Activated T-helper 2 cell treated with anti-CD3 and anti-CD28 coated beads, Interferon-gamma antibody, Interleukin-2, Interleukin-4, amounts not matched to agents 10 μg/mL and 5 μg/mL and 100 μg/mL, durations not matched to agents 14 hours and 24 hours and 36 hours (primary cell): Measurements from ENCODE around the gene ADGRV1. TPM values are rescaled to one million over a fixed set of nuclear protein-coding genes. Genes with fewer than 3 reads are reported as not detected.

ENCODE experiments used
- DNase-seq: peaks from one replicate; pipeline ENCODE4 v3.0.0; 2021; ENCODE audit warnings: low spot score
- H3K27ac Mint-ChIP-seq: one replicate; pipeline ENCODE4 v1.8.0; 2021; ENCODE audit warnings: mixed read lengths
- H3K27me3 Mint-ChIP-seq: one replicate; pipeline ENCODE4 v1.8.0; 2021; ENCODE audit warnings: low read depth, mixed read lengths
- H3K36me3 Mint-ChIP-seq: one replicate; pipeline ENCODE4 v1.8.0; 2021; ENCODE audit warnings: low read depth, mixed read lengths
- H3K4me1 Mint-ChIP-seq: one replicate; pipeline ENCODE4 v1.8.0; 2021; ENCODE audit warnings: low read depth, mixed read lengths
- H3K4me3 Mint-ChIP-seq: one replicate; pipeline ENCODE4 v1.8.0; 2021; ENCODE audit warnings: low read depth, mild to moderate bottlenecking, moderate library complexity, mixed read lengths
- H3K9me3 Mint-ChIP-seq: one replicate; pipeline ENCODE4 v1.8.0; 2021; ENCODE audit warnings: mixed read lengths
- intact Hi-C: fragments of 100-400 bp; cut with micrococcal nuclease; formaldehyde crosslinking; loops from one replicate; pipeline ENCODE4 v1.15.1; 2023
- total RNA-seq: library from RNA; stranded (reverse); gene quantifications from 2 replicates; pipeline ENCODE4 v1.2.3, GENCODE V29; 2022

The ADGRV1 gene
- total RNA-seq, 1 donor from 2014 or later = 12.4 TPM

GRCh38 chr5:91187032-91187431, 628.4 kb downstream of the ADGRV1 start:
- Mint-ChIP-seq H3K27ac (no peak overlapping the region), H3K27me3 (peaks cover 18% of the 10 kb centered on the region), H3K4me1 (peaks cover 24% of the 10 kb centered on the region), H3K4me3 (no peak overlapping the region), H3K36me3 (no peaks in the 10 kb centered on the region), H3K9me3 (no peaks in the 10 kb centered on the region)
- intact Hi-C loops = no loop called here
- DNase-seq = no peak

- peaks cover 16% of the 10 kb centered on the region for H3K4me1 Mint-ChIP-seq
- DNase-seq = no peak
- peaks cover 18% of the 10 kb centered on the region for H3K27me3 Mint-ChIP-seq
- intact Hi-C loops = no loop called here
- no peak overlapping the region for H3K27ac Mint-ChIP-seq
- H3K9me3 Mint-ChIP-seq = no peaks in the 10 kb centered on the region
- H3K36me3 Mint-ChIP-seq = no peaks in the 10 kb centered on the region
- no peak overlapping the region for H3K4me3 Mint-ChIP-seq
Observed at GRCh38 chr5:91188755-91189154, 630.2 kb downstream of the ADGRV1 start.

GRCh38 chr5:91189480-91190313, 631.1 kb downstream of the ADGRV1 start:
- no peak overlapping the region for H3K27ac Mint-ChIP-seq
- H3K36me3 Mint-ChIP-seq = no peaks in the 10 kb centered on the region
- no peaks in the 10 kb centered on the region for H3K9me3 Mint-ChIP-seq
- intact Hi-C loops = no loop called here
- H3K4me1 Mint-ChIP-seq = peaks cover 8% of the 10 kb centered on the region
- peaks cover 16% of the 10 kb centered on the region for H3K27me3 Mint-ChIP-seq
- no peak for DNase-seq
- no peak overlapping the region for H3K4me3 Mint-ChIP-seq

GRCh38 chr5:91190314-91190690, 631.7 kb downstream of the ADGRV1 start:
- Mint-ChIP-seq H3K36me3 (no peaks in the 10 kb centered on the region), H3K27ac (no peak overlapping the region), H3K4me3 (no peak overlapping the region), H3K4me1 (peaks cover 8% of the 10 kb centered on the region), H3K9me3 (no peaks in the 10 kb centered on the region), H3K27me3 (peaks cover 15% of the 10 kb centered on the region)
- intact Hi-C loops = no loop called here
- DNase-seq = no peak

GRCh38 chr5:91194824-91195381, 636.3 kb downstream of the ADGRV1 start:
- no peak overlapping the region for H3K4me3 Mint-ChIP-seq
- H3K4me1 Mint-ChIP-seq = peaks cover 3% of the 10 kb centered on the region
- no peak for DNase-seq
- intact Hi-C loops = no loop called here
- H3K27ac Mint-ChIP-seq = no peak overlapping the region
- peaks cover 26% of the 10 kb centered on the region for H3K27me3 Mint-ChIP-seq
- H3K36me3 Mint-ChIP-seq = no peaks in the 10 kb centered on the region
- H3K9me3 Mint-ChIP-seq = no peaks in the 10 kb centered on the region

- Mint-ChIP-seq H3K36me3 (no peaks in the 10 kb centered on the region), H3K27ac (no peak overlapping the region), H3K4me3 (no peak overlapping the region), H3K27me3 (peaks cover 32% of the 10 kb centered on the region), H3K4me1 (no peaks in the 10 kb centered on the region), H3K9me3 (no peaks in the 10 kb centered on the region)
- intact Hi-C loops = no loop called here
- DNase-seq = no peak
Observed at GRCh38 chr5:91200692-91201091, 642.1 kb downstream of the ADGRV1 start.

- peaks cover 6% of the 10 kb centered on the region for H3K27me3 Mint-ChIP-seq
- H3K36me3 Mint-ChIP-seq = no peaks in the 10 kb centered on the region
- no peak overlapping the region for H3K4me3 Mint-ChIP-seq
- H3K4me1 Mint-ChIP-seq = no peaks in the 10 kb centered on the region
- intact Hi-C loops = no loop called here
- no peak for DNase-seq
- no peaks in the 10 kb centered on the region for H3K9me3 Mint-ChIP-seq
- H3K27ac Mint-ChIP-seq = no peak overlapping the region
Observed at GRCh38 chr5:91206103-91206502, 647.5 kb downstream of the ADGRV1 start.

- H3K9me3 Mint-ChIP-seq = no peaks in the 10 kb centered on the region
- H3K27me3 Mint-ChIP-seq = peaks cover 3% of the 10 kb centered on the region
- intact Hi-C loops = no loop called here
Observed at GRCh38 chr5:91206734-91207133, 648.1 kb downstream of the ADGRV1 start.

GRCh38 chr5:91207248-91207647, 648.7 kb downstream of the ADGRV1 start:
- Mint-ChIP-seq H3K36me3 (no peaks in the 10 kb centered on the region), H3K27ac (no peak overlapping the region), H3K27me3 (peaks cover 2% of the 10 kb centered on the region), H3K4me1 (no peaks in the 10 kb centered on the region), H3K9me3 (no peaks in the 10 kb centered on the region), H3K4me3 (no peak overlapping the region)
- intact Hi-C loops = no loop called here
- no peak for DNase-seq

More at GRCh38 chr5:91206734-91207133, 648.1 kb downstream of the ADGRV1 start:
- Mint-ChIP-seq H3K27ac (no peak overlapping the region), H3K4me3 (no peak overlapping the region), H3K36me3 (no peaks in the 10 kb centered on the region), H3K4me1 (no peaks in the 10 kb centered on the region)
- no peak for DNase-seq

- no peaks in the 10 kb centered on the region for H3K9me3 Mint-ChIP-seq
- DNase-seq = no peak
Observed at GRCh38 chr5:91211997-91212713, 653.6 kb downstream of the ADGRV1 start.

GRCh38 chr5:91212714-91213092, 654.1 kb downstream of the ADGRV1 start:
- Mint-ChIP-seq H3K36me3 (no peaks in the 10 kb centered on the region), H3K27me3 (peaks cover 8% of the 10 kb centered on the region), H3K9me3 (no peaks in the 10 kb centered on the region), H3K4me3 (no peak overlapping the region), H3K27ac (no peak overlapping the region), H3K4me1 (no peaks in the 10 kb centered on the region)
- intact Hi-C loops = no loop called here
- DNase-seq = no peak

More at GRCh38 chr5:91211997-91212713, 653.6 kb downstream of the ADGRV1 start:
- intact Hi-C loops = no loop called here
- Mint-ChIP-seq H3K27ac (no peak overlapping the region), H3K4me1 (no peaks in the 10 kb centered on the region), H3K4me3 (no peak overlapping the region), H3K36me3 (no peaks in the 10 kb centered on the region), H3K27me3 (peaks cover 4% of the 10 kb centered on the region)
